Measurements from ENCODE around the gene IDH3B. TPM values are rescaled to one million over a fixed set of nuclear protein-coding genes. Genes with fewer than 3 reads are reported as not detected.

IDH3B gene
- total and polyA plus RNA-seq, 2 of the 8 experiments (the other 6 are each of a cell fraction or from before 2014, with no cell fraction given) = 110 to 167 TPM

- TF ChIP-seq BCL11A (IDR thresholded peaks at IDR 0.05; ENCODE audit: low read depth in 2 of 2, low read length in 2 of 2) (no peak), BRCA1 (IDR thresholded peaks at IDR 0.05; ENCODE audit: low read depth, low read length) (no peak), CBX5 (IDR thresholded peaks at IDR 0.05; ENCODE audit: low read depth, low read length) (no peak), CTCF (IDR thresholded peaks at IDR 0.05; ENCODE audit: control extremely low read depth in 1 of 3, insufficient read depth in 1 of 3, low read depth in 1 of 3, low read length in 3 of 3) (no peak), TBP (IDR thresholded peaks at IDR 0.05; ENCODE audit: low read depth, low read length) (no peak), NRF1 (IDR thresholded peaks at IDR 0.05; ENCODE audit: low read depth, low read length) (no peak), SIX5 (IDR thresholded peaks at IDR 0.05; ENCODE audit: low read depth, low read length) (no peak), CBX8 (IDR thresholded peaks at IDR 0.05; ENCODE audit: borderline replicate concordance, low read depth, low read length) (no peak), BACH1 (IDR thresholded peaks at IDR 0.05; ENCODE audit: low read length) (no peak), TAF1 (IDR thresholded peaks at IDR 0.05; ENCODE audit: low read depth, low read length) (0 out of 2 replicates have a peak, but pooled peaks have one; percentile 25), SIN3A (conservative IDR thresholded peaks at IDR 0.05 in 1 of 2, IDR thresholded peaks at IDR 0.05 in 1 of 2; ENCODE audit: low read depth in 1 of 2, low read length in 2 of 2) (no peak), SUZ12 (IDR thresholded peaks at IDR 0.05; ENCODE audit: low read length) (peak; percentile 71; the same call in 1 of the 2 replicates), POLR2A (IDR thresholded peaks at IDR 0.05; ENCODE audit: control extremely low read depth in 1 of 2, low read depth in 2 of 2, low read length in 2 of 2) (no peak), EZH2 (IDR thresholded peaks at IDR 0.05; ENCODE audit: low read depth, low read length, severe bottlenecking) (peak; percentile 81)
Observed at GRCh38 chr20:2693286-2694007, 29.4 kb upstream of the IDH3B start (continued).

Measured in H1 (cell line).